Hematopoietic multipotent progenitor cell (in vitro differentiated cells): ENCODE measurements around the gene SLIT3. TPM values are rescaled to one million over a fixed set of nuclear protein-coding genes. Genes with fewer than 3 reads are reported as not detected.

ENCODE experiments used
- DNase-seq, 3 donors: peaks; one replicate each; pipeline ENCODE4 v3.0.0-alpha.2; 2011 to 2015; ENCODE audit warnings: low read depth in 2 of 3, low spot score in 2 of 3
- total RNA-seq: library from RNA; depleted of rRNA; stranded (reverse); fragments of >200 nt; gene quantifications from one replicate; pipeline ENCODE4 v1.2.3, GENCODE V29; 2012

Gene SLIT3
- total RNA-seq, 1 donor: under 0.01 TPM

DNA sequence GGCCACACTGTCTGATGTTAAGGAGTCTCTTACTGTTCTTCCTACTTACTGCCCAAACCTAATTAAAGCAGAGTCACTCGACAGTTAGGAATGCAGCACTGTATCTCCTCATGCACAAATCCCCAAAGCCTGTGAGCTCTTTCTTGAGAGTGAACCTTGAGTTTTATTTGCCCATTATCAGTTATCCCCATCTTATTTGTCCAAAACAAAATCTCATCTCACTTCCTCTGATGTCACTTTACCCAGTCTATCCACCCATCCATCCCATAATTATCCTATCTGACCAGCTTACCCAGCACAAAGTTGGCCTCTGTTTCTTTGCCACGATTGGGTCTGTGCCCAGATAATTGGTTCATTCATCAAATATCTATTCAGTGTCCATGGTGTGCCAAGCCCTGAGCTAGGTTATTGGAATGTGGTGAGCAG lies 250.8 kb downstream of the SLIT3 start:
- no peak for DNase-seq

- DNase-seq: no peak
These were observed 251.2 kb downstream of the SLIT3 start for GRCh38 chr5:169049712-169050111.

DNA sequence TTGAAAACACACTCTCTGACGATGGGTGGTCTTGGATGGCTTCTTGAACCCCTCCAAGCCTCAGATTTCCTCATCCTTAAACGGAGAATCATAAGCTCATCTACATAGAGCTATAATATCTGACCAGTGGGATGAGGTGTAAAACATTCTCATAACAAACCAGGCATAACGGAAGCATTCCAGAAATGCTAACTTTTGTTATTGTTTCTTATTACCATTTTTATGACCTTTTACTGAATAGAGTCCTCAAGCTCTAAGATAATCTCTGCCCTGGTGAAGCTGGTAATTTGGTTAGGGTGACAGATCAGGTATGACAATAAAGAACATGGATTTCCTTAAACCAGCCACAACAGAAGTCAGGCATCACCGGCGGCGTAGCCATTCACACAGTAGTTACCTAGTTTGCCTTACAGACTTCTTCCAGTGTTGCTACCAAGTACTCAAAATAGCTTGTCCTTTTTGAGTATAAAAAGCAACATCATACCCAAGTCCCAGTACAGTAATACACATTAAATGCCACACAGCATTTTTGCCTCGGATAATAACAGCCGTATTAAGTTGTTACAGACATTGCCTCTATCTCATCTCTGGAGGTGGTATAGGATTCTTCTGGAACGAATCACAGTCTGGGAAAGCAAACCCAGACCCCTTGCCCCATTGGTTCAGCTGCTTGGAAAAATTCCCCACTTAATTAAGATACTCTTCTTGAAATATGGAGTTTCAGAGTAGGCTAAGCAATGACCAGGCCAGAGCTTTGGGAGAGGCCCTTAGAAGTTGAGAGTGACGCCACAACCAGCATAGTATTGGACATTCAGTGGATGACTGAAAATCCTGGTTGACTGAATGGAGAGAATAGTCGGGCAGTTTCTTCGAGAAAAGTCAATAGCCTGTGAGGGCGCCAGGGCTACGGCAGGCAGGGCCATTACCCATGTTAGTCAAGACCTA lies 252.5 kb downstream of the SLIT3 start:
- no peak for DNase-seq

DNA sequence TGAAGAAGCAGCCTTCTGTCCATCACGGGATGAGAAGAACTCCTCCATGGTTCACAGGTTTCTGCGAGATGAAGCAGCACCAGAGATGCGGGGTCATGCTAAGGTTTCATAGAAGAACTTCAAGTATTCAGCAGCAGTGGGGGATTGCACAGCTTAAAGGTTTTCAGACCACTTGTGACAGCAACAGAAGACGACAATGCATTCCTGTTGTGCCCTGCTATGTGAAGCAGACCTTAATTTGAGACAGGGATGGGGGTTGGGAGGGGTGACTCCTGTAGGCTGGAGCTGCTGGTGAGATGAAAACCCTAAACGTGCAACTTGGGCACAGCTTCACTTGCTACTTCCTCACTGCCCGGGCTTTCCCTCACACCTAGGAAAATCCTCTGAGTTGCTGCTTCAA lies 256.0 kb downstream of the SLIT3 start:
- DNase-seq: no peak

- no peak for DNase-seq
These were observed 259.8 kb downstream of the SLIT3 start for GRCh38 chr5:169041180-169041579.

DNA sequence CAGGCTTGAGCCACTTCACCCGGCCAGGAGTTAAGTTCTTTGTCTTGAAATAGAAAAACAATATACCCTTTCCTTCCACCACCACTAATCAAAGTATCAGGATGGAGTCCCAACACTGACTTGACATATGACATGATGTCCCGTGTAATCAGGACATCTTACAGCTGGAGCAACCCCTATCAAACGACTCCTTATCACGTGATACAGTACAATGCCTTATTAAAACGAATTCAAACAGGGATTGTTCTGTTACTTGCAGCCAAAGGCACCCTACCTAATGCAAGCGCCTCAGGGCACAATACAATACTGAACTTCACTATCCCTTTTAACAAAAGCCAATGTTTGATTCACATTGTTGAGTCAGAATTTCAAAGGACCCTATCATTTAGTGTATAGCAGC lies 261.3 kb downstream of the SLIT3 start:
- DNase-seq: no peak

- no peak for DNase-seq
These were observed 263.5 kb downstream of the SLIT3 start for GRCh38 chr5:169037466-169037865.

DNA sequence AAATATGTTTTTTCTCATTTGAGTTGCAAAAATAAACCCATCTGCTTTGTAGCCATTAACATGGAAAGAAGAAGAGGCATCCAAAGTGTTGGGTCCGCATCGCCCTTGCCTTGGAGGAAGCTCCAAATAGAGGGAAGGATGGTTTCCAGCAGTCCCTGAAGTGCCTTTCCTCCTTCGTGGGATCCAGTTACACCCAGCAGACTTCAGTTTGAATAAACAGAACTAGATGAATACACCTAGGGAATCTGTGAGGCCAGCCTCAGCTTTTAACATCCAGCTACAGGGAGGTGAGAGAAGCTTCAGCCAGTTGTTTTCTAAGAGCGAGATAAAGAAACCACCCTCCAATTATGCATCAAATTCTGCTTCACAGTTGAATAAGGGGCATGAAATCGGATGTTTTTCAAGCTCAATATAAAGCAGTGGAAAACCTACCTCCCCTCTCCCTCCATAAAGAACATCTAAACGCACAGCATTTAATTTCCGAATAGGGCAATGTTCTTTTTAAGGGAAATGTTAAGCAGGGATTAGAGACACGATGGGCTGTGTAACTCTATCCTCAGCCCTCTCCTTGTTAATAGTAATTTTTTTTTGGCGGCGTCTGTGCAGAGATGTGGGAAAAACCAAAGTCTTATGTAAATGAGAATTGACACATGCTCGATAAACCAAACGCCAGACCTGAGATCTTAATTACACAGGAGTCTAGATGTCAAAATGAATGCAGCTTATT lies 264.7 kb downstream of the SLIT3 start:
- DNase-seq: no peak

GRCh38 chr5:169029661-169030274 lies 271.2 kb downstream of the SLIT3 start:
- no peak for DNase-seq

DNA sequence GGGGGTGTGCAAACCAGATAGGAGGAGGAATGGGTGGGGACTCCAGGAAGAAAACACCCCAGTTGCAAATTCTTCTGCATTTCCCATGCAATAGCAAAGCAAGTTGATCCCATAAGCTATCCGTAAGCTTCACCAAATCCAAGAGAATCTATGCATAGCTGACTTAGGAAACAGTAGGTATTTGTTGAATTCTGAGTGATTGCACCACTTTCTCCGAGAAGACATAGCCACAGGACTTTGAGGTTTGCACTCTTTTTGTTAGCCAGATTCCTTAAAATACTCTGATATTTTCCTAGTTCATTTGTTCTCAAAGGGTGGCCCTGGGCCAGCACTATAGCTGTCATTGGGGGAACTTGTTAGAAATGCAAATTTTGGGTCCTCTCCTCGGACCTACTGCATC lies 271.9 kb downstream of the SLIT3 start:
- no peak for DNase-seq

- DNase-seq: peak in 2 of 3 donors; percentile 2 to 26
These were observed 273.4 kb downstream of the SLIT3 start for GRCh38 chr5:169027501-169028061.

GRCh38 chr5:169025491-169025890 lies 275.4 kb downstream of the SLIT3 start:
- no peak for DNase-seq

- no peak for DNase-seq
These were observed 276.5 kb downstream of the SLIT3 start for GRCh38 chr5:169024421-169024820.

DNA sequence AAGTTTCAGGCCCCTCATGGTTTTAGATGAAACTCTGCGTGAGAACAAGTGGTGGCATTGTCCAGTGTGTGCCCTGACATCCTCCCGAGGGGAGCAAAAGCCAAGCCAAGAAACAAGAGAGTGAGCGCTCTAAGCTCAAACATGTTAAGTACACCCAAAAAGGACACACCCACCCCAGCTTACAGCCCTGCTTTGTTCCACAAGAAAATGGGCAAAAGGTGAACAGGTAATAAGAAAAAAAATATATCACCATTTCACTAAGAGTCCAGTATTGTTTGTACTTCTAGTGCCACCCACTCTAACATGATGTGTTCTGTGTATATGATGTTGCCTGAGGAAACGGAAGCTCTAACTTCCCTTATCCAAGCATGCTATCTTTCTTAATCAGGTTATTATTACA lies 278.2 kb downstream of the SLIT3 start:
- DNase-seq: no peak

- no peak for DNase-seq
These were observed 280.8 kb downstream of the SLIT3 start for GRCh38 chr5:169020102-169020501.

GRCh38 chr5:169018925-169019324 lies 282.0 kb downstream of the SLIT3 start:
- DNase-seq: no peak

DNA sequence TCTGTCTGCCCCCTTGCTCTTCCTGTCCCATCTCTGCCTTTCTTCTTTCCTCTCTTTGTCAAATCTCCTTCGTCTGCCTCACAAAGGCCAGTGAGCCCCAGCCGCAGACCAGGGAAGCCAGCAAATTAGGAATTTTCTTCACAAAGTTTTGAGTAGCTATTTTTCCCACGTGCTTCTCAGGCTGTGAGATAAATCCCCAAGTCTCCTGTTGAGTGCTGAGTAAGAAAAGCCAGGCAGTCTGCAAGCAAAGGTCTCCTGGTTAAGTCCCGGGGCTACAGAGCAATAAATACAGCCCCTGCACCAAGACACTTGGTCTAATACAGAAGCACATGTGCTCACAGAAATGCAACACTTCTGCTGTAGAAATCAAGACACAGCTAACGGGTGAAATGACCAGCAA lies 284.9 kb downstream of the SLIT3 start:
- DNase-seq: no peak

- no peak for DNase-seq
These were observed 287.1 kb downstream of the SLIT3 start for GRCh38 chr5:169013846-169014245.

GRCh38 chr5:169013208-169013728 lies 287.7 kb downstream of the SLIT3 start:
- DNase-seq: no peak

DNA sequence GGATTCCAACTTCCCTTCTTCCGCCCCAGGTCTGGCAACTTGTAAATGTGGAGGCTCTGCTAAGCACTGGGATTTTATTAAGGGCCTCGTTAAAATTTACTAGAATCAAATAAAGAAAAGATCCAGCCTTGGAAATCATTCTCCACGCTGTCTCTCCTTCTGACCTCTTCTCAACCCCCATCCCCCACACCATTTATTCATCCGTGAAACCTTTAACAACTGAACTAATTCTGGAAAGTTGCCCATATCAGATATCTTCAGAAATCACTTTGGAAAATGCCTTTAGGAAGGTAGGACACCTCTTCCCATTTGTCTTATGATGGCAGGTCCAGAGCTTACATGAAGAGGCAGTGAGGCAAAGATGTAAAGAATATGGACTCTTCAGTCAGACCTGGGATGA lies 288.5 kb downstream of the SLIT3 start:
- no peak for DNase-seq

- DNase-seq: no peak
These were observed 289.5 kb downstream of the SLIT3 start for GRCh38 chr5:169011451-169011850.
